CD14-positive monocyte (primary cell): ENCODE results near the gene PDP2. TPM values are rescaled to one million over a fixed set of nuclear protein-coding genes. Genes with fewer than 3 reads are reported as not detected.

Source experiments
- DNase-seq, 3 donors: peaks; one replicate each; pipeline ENCODE4 v3.0.0-alpha.2; 2011 to 2022
- H2AFZ ChIP-seq: 2 replicates; pipeline ENCODE4 v1.6.0; 2012; ENCODE audit warnings: mild to moderate bottlenecking, low read depth, low read length, inconsistent platforms; ENCODE audit not compliant: insufficient read depth, poor library complexity, severe bottlenecking
- H3K27ac ChIP-seq, 2 donors: 1 replicate in 1 of 2; 2 replicates in 1 of 2; pipeline ENCODE4 v1.5.1; 2012 to 2013; ENCODE audit warnings: low read length in 2 of 2, control low read depth in 1 of 2, inconsistent platforms in 1 of 2, low read depth in 1 of 2, mild to moderate bottlenecking in 1 of 2
- H3K27me3 ChIP-seq, 2 donors: one replicate each; pipeline versions ENCODE4 v1.6.0 to v1.6.1; 2011 to 2013; ENCODE audit warnings: low read length in 2 of 2; ENCODE audit not compliant: control insufficient read depth in 2 of 2, insufficient read depth in 2 of 2
- H3K36me3 ChIP-seq, 2 donors: replicated peaks in 1 of 2; 1 replicate in 1 of 2; 2 replicates in 1 of 2; pipeline versions ENCODE4 v1.5.1 to v1.6.1; 2012 to 2013; ENCODE audit warnings: low read length in 2 of 2, control low read depth in 1 of 2, inconsistent platforms in 1 of 2, mild to moderate bottlenecking in 1 of 2; ENCODE audit not compliant: insufficient read depth in 2 of 2, control insufficient read depth in 1 of 2
- H3K4me1 ChIP-seq, 2 donors: 1 replicate in 1 of 2; 2 replicates in 1 of 2; pipeline versions ENCODE4 v1.5.1 to v1.6.1; 2012 to 2013; ENCODE audit warnings: low read length in 2 of 2, control low read depth in 1 of 2, inconsistent platforms in 1 of 2, mild to moderate bottlenecking in 1 of 2, moderate library complexity in 1 of 2; ENCODE audit not compliant: insufficient read depth in 2 of 2, control insufficient read depth in 1 of 2
- H3K4me2 ChIP-seq: replicated peaks from 2 replicates; pipeline ENCODE3; 2012; ENCODE audit warnings: low read length, moderate library complexity, mild to moderate bottlenecking; ENCODE audit not compliant: poor library complexity, severe bottlenecking; ENCODE audit errors: extremely low read depth
- H3K4me3 ChIP-seq, 3 experiments: fragments of 200-600 bp in 1 of 3; sonication (generic) in 1 of 3; replicated peaks in 1 of 3; 1 replicate in 2 of 3; 2 replicates in 1 of 3; pipeline ENCODE4 v1.5.1; 2011 to 2013; ENCODE audit warnings: low read length in 3 of 3, mild to moderate bottlenecking in 3 of 3, control low read depth in 2 of 3, low read depth in 2 of 3, inconsistent platforms in 1 of 3, moderate library complexity in 1 of 3
- H3K79me2 ChIP-seq: 2 replicates; pipeline ENCODE4 v1.6.0; 2012; ENCODE audit warnings: mild to moderate bottlenecking, control low read depth, inconsistent platforms, low read length, moderate library complexity; ENCODE audit not compliant: insufficient read depth
- H3K9ac ChIP-seq: 2 replicates; pipeline ENCODE4 v1.6.0; 2017; ENCODE audit warnings: low read length, mild to moderate bottlenecking; ENCODE audit not compliant: insufficient read depth, poor library complexity, severe bottlenecking
- H3K9me3 ChIP-seq, 2 donors: replicated peaks in 1 of 2; 1 replicate in 1 of 2; 2 replicates in 1 of 2; pipeline versions ENCODE4 v1.5.1 to v1.6.1; 2012 to 2013; ENCODE audit warnings: low read length in 2 of 2, control low read depth in 1 of 2; ENCODE audit not compliant: control insufficient read depth in 1 of 2, insufficient read depth in 1 of 2
- H4K20me1 ChIP-seq: 2 replicates; pipeline ENCODE4 v1.6.0; 2012; ENCODE audit warnings: mild to moderate bottlenecking, low read length, control low read depth, moderate library complexity; ENCODE audit not compliant: insufficient read depth
- H3K27ac Mint-ChIP-seq, 7 donors: one replicate each; pipeline ENCODE4 v1.8.0; 2020; ENCODE audit warnings: mild to moderate bottlenecking in 7 of 7, mixed read lengths in 7 of 7, moderate library complexity in 6 of 7, inconsistent platforms in 2 of 7
- H3K27me3 Mint-ChIP-seq, 3 donors: one replicate each; pipeline ENCODE4 v1.8.0; 2021 to 2022; ENCODE audit warnings: low read depth in 3 of 3, mild to moderate bottlenecking in 3 of 3, mixed read lengths in 3 of 3, moderate library complexity in 3 of 3, inconsistent platforms in 1 of 3
- H3K36me3 Mint-ChIP-seq, 2 donors: one replicate each; pipeline ENCODE4 v1.8.0; 2020; ENCODE audit warnings: mixed read lengths in 2 of 2, inconsistent platforms in 1 of 2, mild to moderate bottlenecking in 1 of 2
- H3K4me1 Mint-ChIP-seq: one replicate; pipeline ENCODE4 v1.8.0; 2020; ENCODE audit warnings: mild to moderate bottlenecking, mixed read lengths
- H3K4me3 Mint-ChIP-seq, 2 donors: one replicate each; pipeline ENCODE4 v1.8.0; 2020; ENCODE audit warnings: mild to moderate bottlenecking in 2 of 2, mixed read lengths in 2 of 2, moderate library complexity in 1 of 2
- H3K9me3 Mint-ChIP-seq, 7 donors: one replicate each; pipeline ENCODE4 v1.8.0; 2020 to 2022; ENCODE audit warnings: mixed read lengths in 7 of 7, mild to moderate bottlenecking in 6 of 7, moderate library complexity in 6 of 7, inconsistent platforms in 2 of 7
- WGBS: methylation state at CpG from one replicate; pipeline ENCODE4 v1.1.5; 2013; ENCODE audit warnings: missing lambda C conversion rate; ENCODE audit not compliant: insufficient coverage; 5-methylcytosine and 5-hydroxymethylcytosine counted together
- intact Hi-C, 2 donors: fragments of 100-400 bp; cut with micrococcal nuclease; formaldehyde crosslinking; loops; one replicate each; pipeline versions ENCODE4 v1.15.0 to v1.15.1; 2023
- polyA plus RNA-seq, 3 donors: library from polyadenylated mRNA; depleted of rRNA in 1 of 3; unstranded in 2 of 3; stranded (reverse) in 1 of 3; fragments of 300-500 nt in 2 of 3; fragments of >200 nt in 1 of 3; fragmentation: Illumina TruSeq in 2 of 3; gene quantifications; 1 replicate in 2 of 3; 2 replicates in 1 of 3; pipeline ENCODE4 v1.2.3, GENCODE V29; 2012 to 2021
- TF ChIP-seq, protein P1 (sequence below): fragments of 200-600 bp; IDR thresholded peaks from one replicate; pipeline ENCODE4 v1.8.0; 2022; ENCODE audit warnings: antibody characterized with exemption, mild to moderate bottlenecking

PDP2 gene
- polyA plus RNA-seq, 3 donors = 1.1 TPM; not detected in 2

DNA sequence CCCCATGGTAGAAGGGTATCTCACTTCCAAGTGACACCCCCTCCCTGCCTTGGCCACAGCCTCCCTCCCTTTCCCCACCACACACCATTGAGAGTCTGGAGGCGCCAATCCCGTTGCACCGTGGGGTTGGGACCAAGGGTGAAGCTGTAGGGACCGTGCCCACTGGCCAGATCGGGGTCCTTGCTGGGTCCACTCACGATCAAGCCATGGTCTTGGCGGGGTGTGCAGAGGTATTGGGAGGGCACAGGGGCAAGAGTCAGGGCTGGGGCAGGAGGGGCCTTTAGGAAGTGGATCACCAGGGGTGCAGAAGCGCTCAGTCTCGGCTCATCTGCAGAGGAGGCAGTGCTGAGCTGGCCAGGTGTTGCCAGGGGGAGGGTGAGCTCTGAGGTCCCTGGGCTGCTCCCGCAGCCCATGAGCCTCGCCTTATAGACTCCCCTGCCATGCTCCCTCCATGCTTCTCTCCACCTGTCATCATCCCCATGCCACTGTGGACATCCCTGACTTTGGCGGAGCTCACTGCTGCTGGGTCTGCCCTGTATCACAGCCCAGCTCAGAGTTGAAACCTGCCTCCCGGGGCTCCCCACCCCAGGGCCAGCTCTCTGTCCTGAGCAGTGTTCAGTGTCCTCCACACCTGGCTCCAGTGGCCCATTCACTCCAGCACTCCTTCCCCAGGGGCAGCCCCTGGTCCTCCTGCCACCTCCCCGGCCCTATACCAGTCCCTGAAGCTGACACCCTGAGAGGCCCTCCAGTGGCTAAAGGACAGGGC, 30.0 kb downstream of the PDP2 start:
- Mint-ChIP-seq H3K27me3 (peaks cover 1 to 12% (median 10%) of the 10 kb centered on the region in 3 donors), H3K4me1 (no peaks in the 10 kb centered on the region), H3K27ac (no peak overlapping the region), H3K36me3 (no peaks in the 10 kb centered on the region), H3K9me3 (no peaks in the 10 kb centered on the region), H3K4me3 (no peak overlapping the region)
- 92% methylated on average over 10 of the region's 14 CpGs for WGBS
- Histone ChIP-seq H3K79me2 (no peaks in the 10 kb centered on the region), H3K27me3 (no peaks in the 10 kb centered on the region), H3K36me3 (no peaks in the 10 kb centered on the region), H3K27ac (no peak overlapping the region), H3K4me1 (no peaks in the 10 kb centered on the region), H3K4me3 (no peak overlapping the region), H3K9ac (no peak overlapping the region), H4K20me1 (no peaks in the 10 kb centered on the region), H3K4me2 (no peak overlapping the region), H2AFZ (no peak overlapping the region), H3K9me3 (no peaks in the 10 kb centered on the region)
- TF ChIP-seq, protein P1, sequence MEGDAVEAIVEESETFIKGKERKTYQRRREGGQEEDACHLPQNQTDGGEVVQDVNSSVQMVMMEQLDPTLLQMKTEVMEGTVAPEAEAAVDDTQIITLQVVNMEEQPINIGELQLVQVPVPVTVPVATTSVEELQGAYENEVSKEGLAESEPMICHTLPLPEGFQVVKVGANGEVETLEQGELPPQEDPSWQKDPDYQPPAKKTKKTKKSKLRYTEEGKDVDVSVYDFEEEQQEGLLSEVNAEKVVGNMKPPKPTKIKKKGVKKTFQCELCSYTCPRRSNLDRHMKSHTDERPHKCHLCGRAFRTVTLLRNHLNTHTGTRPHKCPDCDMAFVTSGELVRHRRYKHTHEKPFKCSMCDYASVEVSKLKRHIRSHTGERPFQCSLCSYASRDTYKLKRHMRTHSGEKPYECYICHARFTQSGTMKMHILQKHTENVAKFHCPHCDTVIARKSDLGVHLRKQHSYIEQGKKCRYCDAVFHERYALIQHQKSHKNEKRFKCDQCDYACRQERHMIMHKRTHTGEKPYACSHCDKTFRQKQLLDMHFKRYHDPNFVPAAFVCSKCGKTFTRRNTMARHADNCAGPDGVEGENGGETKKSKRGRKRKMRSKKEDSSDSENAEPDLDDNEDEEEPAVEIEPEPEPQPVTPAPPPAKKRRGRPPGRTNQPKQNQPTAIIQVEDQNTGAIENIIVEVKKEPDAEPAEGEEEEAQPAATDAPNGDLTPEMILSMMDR = no peak
- no peak for DNase-seq
- intact Hi-C loops = no loop called here

DNA sequence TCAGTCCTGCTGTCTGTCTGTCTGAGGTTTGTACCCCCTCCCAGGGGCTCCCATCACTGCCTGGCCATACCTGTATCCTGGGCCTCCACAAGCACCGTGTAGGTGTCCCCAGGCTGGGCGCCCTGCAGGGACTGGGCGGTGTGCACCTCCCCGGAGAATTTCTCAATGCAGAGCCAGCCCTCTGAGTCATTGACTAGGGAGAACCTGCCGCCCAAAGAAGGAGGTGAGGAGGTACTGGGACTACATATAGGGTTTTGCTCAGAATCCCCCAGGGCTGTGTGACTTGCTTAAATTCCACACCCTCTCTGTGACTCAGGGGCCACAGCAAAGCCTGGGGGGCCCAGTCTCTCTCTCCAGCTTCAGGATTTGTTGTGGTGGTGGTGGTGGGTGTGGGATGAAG, 30.8 kb downstream of the PDP2 start:
- 77% methylated on average over 3 of the region's 5 CpGs for WGBS
- DNase-seq = no peak

More for the DNA sequence above, 30.8 kb downstream of the PDP2 start:
- Mint-ChIP-seq H3K27ac (no peak overlapping the region), H3K36me3 (no peaks in the 10 kb centered on the region), H3K4me1 (no peaks in the 10 kb centered on the region), H3K9me3 (no peaks in the 10 kb centered on the region), H3K4me3 (no peak overlapping the region), H3K27me3 (peaks cover 5 to 12% (median 10%) of the 10 kb centered on the region in 3 donors)
- H3K4me1 ChIP-seq = no peaks in the 10 kb centered on the region
- no peak overlapping the region for H3K9ac ChIP-seq
- H3K27me3 ChIP-seq = no peaks in the 10 kb centered on the region
- H3K36me3 ChIP-seq = no peaks in the 10 kb centered on the region
- no peaks in the 10 kb centered on the region for H4K20me1 ChIP-seq
- no peak overlapping the region for H3K27ac ChIP-seq
- TF ChIP-seq, protein P1 = no peak
- no peaks in the 10 kb centered on the region for H3K9me3 ChIP-seq
- no peak overlapping the region for H3K4me3 ChIP-seq
- no peak overlapping the region for H3K4me2 ChIP-seq
- no peaks in the 10 kb centered on the region for H3K79me2 ChIP-seq
- intact Hi-C loops = no loop called here
- no peak overlapping the region for H2AFZ ChIP-seq
